ENCODE data around the gene LRRTM1.
A peak's percentile ranks its signal among the peaks of the same experiment; 100 is the strongest.

LRRTM1 gene

GRCh38 chr2:80303006-80303908 lies 1.3 kb downstream of the LRRTM1 start:
- TF ChIP-seq, protein P1, sequence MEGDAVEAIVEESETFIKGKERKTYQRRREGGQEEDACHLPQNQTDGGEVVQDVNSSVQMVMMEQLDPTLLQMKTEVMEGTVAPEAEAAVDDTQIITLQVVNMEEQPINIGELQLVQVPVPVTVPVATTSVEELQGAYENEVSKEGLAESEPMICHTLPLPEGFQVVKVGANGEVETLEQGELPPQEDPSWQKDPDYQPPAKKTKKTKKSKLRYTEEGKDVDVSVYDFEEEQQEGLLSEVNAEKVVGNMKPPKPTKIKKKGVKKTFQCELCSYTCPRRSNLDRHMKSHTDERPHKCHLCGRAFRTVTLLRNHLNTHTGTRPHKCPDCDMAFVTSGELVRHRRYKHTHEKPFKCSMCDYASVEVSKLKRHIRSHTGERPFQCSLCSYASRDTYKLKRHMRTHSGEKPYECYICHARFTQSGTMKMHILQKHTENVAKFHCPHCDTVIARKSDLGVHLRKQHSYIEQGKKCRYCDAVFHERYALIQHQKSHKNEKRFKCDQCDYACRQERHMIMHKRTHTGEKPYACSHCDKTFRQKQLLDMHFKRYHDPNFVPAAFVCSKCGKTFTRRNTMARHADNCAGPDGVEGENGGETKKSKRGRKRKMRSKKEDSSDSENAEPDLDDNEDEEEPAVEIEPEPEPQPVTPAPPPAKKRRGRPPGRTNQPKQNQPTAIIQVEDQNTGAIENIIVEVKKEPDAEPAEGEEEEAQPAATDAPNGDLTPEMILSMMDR (IDR thresholded peaks at IDR 0.05; ENCODE audit: low read depth, low read length), result no peak
- H3K4me3 ChIP-seq (replicated peaks in 1 of 2; ENCODE audit: low read depth in 2 of 2, low read length in 2 of 2), result no peak overlapping the region
- DNase-seq (ENCODE audit: low read depth in 2 of 2), result peak in 1 of 2 donors; percentile 6

DNA sequence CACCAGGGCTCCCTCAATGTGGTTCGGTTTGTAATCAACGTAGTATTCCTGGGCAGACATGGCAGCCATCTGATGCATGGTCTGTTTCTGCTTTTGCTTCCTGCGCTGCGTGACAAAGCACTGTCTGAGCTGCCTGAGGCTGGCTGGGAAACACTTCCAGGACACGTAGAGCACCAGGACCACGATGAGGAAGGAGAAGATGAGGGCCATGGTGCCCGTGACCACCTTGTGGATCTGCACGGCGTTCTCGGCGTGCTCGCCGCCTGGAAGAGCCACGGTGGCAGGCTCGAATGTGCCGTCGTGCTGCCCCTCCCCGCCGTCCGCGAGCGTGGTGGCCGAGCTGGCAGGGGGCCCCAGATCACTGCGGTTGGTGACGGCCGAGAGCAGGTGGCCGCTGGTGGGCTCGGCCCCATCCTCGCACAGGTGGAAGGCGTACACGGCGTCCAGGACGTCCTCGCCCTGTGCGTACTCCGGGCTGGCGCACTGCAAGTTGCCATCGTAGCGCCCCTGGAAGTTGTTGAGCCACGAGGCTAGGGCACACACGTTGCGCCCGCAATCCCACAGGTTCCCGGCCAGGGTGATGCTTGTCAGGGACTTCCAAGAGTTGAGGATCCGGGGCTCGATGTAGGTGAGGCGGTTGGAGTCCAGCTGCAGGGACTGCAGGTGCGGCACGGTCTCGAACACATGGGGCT lies 2.1 kb downstream of the LRRTM1 start:
- H3K4me3 ChIP-seq (replicated peaks in 1 of 2; ENCODE audit: low read depth in 2 of 2, low read length in 2 of 2), result no peak overlapping the region
- no peak for DNase-seq (ENCODE audit: low read depth in 2 of 2)
- TF ChIP-seq, protein P1 (IDR thresholded peaks at IDR 0.05; ENCODE audit: low read depth, low read length), result no peak

GRCh38 chr2:80302001-80302313 lies 2.6 kb downstream of the LRRTM1 start:
- TF ChIP-seq, protein P1 (IDR thresholded peaks at IDR 0.05; ENCODE audit: low read depth, low read length), result no peak
- no peak for DNase-seq (ENCODE audit: low read depth in 2 of 2)
- H3K4me3 ChIP-seq (replicated peaks in 1 of 2; ENCODE audit: low read depth in 2 of 2, low read length in 2 of 2), result no peak overlapping the region

- TF ChIP-seq, protein P1 (IDR thresholded peaks at IDR 0.05; ENCODE audit: low read depth, low read length), result no peak
- no peak overlapping the region for H3K4me3 ChIP-seq (replicated peaks in 1 of 2; ENCODE audit: low read depth in 2 of 2, low read length in 2 of 2)
- no peak for DNase-seq (ENCODE audit: low read depth in 2 of 2)
These were observed 3.6 kb downstream of the LRRTM1 start for GRCh38 chr2:80300954-80301353.

DNA sequence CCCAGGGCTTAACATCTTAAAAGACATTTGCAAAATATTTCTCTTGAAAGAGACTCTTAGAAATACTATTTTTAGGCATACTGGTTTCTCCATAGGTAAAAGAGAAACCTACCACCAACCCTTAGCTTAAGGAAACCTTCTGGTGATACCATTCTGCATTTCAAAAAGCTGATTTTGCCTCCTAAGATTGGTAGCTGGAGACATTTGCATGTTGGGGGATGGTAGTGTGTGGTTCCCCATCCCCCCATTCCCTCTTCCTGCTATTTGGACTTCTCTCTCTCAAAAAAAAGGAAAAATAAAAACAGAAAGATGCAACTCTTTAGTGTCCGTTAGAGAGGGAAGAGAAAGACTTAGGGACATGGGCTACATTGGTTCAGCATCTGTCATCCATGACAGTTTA lies 4.2 kb downstream of the LRRTM1 start:
- TF ChIP-seq, protein P1 (IDR thresholded peaks at IDR 0.05; ENCODE audit: low read depth, low read length), result no peak
- DNase-seq (ENCODE audit: low read depth in 2 of 2), result no peak
- H3K4me3 ChIP-seq (replicated peaks in 1 of 2; ENCODE audit: low read depth in 2 of 2, low read length in 2 of 2), result no peak overlapping the region

GRCh38 chr2:80299661-80300060 lies 4.9 kb downstream of the LRRTM1 start:
- H3K4me3 ChIP-seq (replicated peaks in 1 of 2; ENCODE audit: low read depth in 2 of 2, low read length in 2 of 2), result no peak overlapping the region
- TF ChIP-seq, protein P1 (IDR thresholded peaks at IDR 0.05; ENCODE audit: low read depth, low read length), result no peak

More at GRCh38 chr2:80299661-80300060, 4.9 kb downstream of the LRRTM1 start:
- no peak for DNase-seq (ENCODE audit: low read depth in 2 of 2)
